ENCODE measurements around the gene GJC1.

The GJC1 gene
- 0.33 to 1.4 (median 0.79) reads per million in 18 experiments for total RNA-seq

- DNase-seq, result no peak
Measured at GRCh38 chr17:44829523-44830358, at the start of gene GJC1. GJC1 (minus strand) TSS chr17:44830287; CDS start chr17:44805817, 24,470 bp downstream.

DNA sequence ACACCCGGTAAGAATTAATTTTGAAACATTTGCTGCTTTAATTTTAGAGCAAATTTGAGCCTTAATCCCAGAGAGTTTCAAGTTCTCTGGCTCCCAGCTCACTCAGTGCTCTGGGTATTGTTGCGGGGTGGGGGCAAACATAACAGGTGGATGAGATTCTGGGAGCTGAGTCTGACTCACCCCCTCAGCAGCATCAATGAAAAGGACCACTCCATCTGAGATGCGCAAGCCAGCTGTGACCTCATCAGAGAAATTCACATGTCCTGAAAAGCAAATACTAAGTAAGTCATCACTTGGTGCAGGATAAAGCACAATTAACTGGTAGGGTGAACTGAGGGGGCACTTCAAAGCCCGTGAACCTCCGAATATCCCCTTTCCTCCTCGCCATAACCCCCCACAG, 49.3 kb upstream of the GJC1 start:
- no peak for DNase-seq

DNA sequence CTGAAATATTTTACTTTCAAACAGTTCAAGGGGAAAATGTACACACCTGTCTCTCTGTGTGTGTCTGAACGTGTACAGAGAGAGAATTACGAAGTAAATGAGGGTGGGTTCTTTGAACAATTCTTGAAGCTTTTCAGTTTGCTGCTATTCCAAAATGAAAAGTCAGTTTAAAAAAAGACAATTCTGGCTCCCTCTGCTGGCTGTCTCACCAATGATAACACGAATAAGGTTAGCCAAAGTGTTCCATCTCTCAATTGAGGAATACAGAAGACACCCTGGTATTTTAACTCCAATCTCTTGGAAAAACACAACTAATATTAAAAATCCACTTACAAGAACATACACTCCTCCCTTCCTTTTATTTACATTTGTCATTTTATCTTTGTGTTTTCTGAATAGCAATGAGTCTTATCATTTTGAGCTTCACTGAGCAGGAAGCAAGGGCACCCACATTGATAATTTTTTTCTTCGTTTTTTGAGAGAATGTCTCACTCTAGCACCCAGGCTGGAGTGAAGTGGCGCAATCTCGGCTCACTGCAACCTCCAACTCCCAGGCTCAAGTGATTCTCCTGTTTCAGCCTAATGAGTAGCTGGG, 48.6 kb upstream of the GJC1 start:
- DNase-seq, result peak; percentile 39 to 40

DNA sequence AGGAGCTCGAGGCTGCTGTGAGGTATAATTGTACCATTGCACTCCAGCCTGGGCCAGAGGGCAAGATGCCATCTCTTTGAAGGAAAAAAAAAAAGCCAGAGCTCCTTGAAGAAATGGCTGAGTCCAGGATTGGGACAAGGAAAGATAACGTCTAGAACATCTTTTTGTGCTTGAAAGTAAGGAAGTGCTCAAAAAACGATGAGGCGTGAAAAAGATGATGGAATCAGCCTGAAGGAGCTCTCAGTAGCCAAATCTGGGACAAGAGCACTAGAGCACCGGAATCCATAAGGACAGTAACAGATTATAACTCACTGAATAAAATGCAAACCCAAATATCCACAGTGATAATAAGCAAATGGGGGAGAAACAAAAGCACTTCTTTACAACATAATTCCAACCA, 47.0 kb upstream of the GJC1 start:
- no peak for DNase-seq

- DNase-seq, result no peak
Measured at GRCh38 chr17:44875761-44876160, 45.7 kb upstream of the GJC1 start.

GRCh38 chr17:44872131-44872768, 42.2 kb upstream of the GJC1 start:
- no peak for DNase-seq

GRCh38 chr17:44871556-44871955, 41.5 kb upstream of the GJC1 start:
- peak; percentile 12 to 55 for DNase-seq

DNA sequence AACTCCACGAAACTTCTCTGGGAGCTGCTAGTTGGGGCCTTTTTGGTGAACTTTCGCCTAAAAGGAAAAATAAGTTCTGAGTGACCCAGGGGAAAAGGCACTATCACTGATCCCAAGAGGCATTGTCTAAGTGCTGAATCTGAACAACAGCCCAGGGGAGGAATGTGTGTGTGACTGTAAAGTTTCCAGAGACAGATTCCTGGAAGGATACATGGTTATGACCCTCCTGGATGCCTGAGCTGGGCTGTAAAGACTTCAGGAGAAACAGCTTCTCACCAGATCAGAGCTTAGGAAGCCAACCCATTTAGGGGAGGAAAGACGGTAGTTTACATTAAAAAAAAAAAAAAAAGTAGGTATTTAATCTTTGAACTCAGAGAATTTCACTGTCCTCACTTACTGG, 37.8 kb upstream of the GJC1 start:
- DNase-seq, result no peak

DNA sequence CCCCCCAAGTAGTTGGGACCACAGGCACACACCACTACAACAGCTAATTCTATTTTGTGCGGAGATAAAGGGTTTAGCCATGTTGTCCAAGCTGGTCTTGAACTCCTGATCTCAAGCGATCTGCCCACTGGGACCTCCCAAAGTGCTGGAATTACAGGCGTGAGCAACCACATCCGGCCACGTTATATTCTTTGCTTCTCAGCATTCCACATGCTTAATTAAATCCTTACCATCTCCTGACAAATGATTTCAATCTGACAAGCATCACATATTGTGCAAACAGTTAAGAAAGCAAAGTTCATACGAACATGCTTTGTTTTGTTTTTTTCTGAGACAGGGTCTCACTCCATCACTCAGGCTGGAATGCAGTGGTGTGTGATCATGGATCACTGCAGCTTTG, 35.8 kb upstream of the GJC1 start:
- no peak for DNase-seq

DNA sequence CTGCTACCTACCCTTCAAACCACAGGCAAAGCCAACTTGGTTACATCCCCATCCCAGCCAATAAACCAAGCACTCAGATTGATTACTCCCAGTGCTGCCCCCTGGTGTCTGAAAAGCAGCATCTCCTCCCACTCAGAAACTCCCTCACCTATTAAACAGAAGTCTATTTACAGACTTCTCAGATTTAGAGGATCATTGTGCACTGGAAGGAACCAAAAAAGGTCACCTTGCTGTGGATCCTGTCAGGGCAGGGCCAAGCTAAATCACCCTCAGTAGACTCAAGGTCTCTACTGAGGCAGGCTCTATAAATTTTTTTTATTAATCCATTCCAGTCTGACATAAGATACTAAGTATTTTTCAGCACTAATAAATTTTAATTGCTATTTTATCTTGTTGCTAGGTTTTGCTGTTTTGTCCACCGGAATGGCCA, 35.2 kb upstream of the GJC1 start:
- peak; percentile 64 to 75 for DNase-seq

DNA sequence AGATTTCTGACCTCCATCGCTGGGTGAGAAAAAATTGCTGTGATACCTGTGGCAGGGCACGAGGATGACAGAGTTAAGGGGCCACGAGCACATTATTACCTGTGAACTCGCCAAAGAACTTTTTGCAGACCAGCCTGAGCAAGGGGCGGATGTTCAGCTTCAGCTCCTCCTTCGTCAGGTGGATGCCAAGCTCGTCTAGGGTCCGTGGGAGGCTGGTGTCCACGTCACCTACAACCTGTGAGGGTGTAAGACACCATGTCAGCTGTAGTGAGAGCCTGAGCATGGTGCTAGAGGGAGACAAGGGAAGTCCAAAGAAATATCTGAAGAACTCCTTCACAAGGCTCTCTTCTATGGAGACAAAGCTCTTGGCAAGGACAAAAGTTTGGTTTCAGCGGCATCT, 34.7 kb upstream of the GJC1 start:
- no peak for DNase-seq

DNA sequence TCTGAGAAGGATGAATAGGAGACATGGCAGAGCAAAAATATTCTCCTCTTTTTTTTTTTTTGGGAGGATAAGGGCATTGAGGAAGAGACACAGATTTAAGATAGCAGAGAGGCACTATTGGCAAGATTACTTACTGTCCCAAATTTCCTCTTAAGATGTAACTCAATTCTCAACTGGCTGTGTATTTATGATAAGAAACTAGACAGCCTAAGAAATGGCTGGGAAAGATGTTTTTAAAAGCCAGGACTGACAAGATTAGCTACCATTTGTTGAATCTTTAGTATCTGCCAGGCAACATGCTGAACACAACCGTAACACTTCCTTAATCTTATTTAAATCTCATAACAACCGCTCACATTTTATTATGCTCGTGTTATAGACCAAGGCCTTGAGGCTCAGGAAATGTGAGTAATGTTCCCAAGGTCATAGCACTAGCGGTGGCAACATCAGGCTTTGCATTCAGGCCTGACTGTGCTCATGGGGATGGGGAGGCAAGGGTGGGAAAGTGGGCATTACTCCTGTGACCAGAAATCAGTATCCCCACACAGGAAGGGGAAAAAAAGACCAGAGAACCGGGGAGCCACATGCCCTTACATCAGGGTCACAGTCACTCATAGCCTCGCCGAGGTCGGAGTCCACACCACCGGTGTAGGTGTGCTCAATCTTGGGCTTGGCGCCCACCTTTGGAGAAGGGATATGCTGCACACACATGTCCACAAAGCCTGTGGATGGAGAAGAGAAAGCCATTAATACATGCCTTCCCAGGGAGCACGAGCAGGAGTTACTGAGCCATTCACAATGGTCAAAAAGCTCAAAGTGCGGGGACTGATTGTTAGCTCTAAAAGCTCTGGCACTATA, 33.2 kb upstream of the GJC1 start:
- DNase-seq, result no peak

DNA sequence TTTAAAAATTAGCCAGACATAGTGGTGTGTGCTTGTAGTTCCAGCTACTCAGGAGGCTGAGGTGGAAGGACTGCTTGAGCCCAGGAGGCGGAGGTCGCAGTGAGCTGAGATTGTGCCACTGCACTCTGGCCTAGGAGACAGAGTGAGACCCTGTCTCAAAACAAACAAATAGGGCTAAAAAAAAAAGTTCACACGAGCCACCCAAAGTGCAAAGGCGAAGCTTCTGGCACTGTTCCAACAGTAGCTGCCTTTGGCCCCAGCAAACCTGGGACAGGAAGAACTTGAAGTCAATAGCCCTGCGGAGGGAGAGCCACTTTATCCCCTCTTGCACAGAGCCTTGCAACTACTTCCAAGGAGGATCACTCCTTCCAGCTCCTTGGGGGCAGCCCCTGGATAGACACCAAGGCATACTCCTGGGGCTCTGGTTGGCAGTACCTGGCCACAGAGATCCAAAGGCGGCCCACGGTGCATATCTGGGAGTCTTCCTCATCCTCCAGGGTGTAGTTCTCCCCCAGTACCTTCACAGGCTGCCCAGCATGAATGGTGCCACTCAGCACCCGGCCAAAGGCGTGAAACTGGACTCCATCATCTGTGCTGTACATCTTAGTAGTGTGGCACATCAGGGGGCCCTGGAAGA, 32.3 kb upstream of the GJC1 start:
- no peak for DNase-seq

DNA sequence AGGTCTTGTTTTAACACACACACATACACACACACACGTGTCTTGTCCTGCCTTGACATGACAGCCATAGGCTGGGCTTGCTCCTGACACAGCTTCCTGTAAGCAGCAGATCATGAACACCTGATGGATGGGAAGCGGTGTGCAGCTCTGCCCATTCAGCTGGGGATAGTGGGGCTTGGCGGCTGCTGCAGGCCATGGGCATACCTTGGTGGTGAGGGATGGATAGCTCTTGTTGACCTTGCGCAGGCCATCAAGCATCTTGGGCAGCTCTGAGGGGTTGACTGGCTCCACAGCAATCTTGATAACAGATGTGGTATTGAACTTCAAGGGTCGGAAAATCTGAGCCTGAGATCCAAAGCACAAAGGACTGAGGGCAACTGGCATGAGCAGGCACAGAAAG, 29.6 kb upstream of the GJC1 start:
- no peak for DNase-seq

- DNase-seq, result no peak
Measured at GRCh38 chr17:44854192-44854591, 24.1 kb upstream of the GJC1 start.

- no peak for DNase-seq
Measured at GRCh38 chr17:44850612-44851011, 20.5 kb upstream of the GJC1 start.

DNA sequence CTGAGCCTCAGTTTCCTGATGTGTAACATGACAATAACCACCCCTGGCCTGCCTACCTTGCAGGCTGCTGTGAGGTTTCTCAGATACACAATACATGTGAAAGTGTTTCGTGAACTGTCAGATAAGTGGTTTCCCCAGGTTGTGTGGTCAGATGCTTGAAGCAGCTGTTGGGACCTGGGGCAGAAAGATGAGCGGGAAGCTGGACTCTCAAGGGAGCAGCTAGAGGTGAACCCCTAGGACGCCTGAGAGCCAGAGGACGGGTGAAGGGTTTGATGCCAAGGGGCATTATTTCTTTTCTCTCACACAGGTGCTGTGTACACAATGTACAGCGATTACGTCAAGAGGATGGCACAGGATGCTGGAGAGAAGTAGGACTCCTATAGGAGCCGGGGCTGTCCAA, 19.9 kb upstream of the GJC1 start:
- no peak for DNase-seq

GRCh38 chr17:44848961-44849489, 18.9 kb upstream of the GJC1 start:
- no peak for DNase-seq

DNA sequence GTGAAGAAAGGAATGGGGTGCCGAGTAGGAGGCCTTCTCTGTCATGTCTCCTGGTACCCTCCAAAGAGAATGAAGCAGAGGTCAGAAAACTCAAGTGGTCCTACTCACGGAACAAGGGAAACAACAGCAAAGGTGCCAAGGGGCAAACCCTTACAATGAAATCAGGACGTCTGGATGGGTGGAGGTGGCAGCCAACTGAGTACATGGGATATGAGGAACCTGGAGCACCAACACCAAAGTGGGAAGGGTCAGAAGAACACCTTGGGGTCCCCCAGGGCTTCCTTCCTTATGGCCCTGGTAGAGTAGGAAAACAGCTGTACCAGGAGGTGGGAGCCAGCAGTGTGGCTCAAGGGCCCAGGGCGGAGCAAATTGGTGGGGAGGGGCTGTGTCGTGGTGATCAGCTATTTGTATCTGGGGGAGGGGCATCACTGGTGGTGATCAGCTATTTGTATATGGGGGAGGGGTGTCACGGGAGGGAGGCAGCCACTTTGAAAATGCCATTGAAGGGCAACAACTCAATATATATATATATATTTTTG, 18.2 kb upstream of the GJC1 start:
- DNase-seq, result no peak

DNA sequence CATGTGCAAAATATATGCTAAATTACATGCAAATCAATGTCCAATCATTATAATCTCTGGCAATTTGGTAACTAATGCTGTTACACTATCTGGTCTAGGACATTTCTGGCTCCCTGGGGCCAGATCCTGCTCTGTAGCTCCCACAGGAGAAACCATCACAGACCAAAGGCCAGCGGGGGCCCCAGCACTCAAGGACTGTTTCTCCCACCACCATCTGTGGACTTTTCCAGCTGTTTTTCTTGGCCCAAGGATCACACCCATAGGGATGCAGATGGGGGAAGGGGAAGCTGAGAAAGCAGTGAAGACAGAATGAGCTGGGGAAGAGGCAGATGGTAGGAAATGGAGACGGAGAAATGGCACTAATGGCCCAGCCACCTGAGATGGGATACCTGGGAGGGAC, 17.5 kb upstream of the GJC1 start, which contains the start of gene HIGD1B:
Gene HIGD1B (plus strand): TSS at position 298 of the 400 bp plus-strand sequence. CDS start 270 bp downstream, outside the sequence.
- DNase-seq, result no peak

DNA sequence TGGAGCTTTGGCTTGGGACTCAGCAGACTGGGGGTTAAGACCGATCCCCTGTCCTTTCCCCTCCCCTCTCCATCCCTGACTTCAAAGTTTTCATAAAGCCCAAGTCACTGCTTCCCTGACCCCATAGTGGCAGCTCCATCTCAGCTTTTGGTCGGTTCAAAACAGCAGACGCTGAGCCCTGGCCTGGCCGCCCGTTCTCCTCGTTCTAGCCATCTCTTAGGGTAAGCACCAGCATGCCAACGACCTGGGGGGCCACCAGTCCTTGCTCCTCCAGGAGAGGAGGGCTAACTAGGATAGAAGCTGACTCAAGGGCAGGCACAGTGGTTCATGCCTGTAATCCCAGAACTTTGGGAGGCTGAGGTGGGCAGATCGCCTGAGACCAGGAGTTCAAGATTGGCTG, 16.1 kb upstream of the GJC1 start:
- DNase-seq, result no peak

DNA sequence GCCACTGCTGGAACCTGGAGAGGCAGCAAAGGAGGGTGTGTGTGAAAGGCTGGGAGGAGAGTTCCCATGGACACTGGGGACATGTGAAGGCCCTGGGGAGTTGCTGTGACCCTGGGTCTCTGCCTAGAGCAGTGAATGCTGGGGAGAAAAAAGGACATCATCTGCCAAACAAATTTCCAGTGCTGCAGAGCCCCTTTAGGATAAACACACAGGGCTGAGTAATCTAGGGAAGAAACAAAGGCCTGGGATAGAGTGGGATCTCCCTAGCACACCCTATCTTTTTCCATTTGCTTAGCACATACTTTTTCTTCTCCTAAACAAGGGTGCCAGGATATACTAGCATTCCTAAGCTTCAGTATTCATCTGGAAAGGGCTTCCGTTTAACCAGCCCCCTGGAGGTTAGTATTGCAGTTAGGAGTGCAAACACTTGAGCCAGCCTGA, 14.3 kb upstream of the GJC1 start:
- DNase-seq, result no peak
